Measurements from ENCODE around the gene PLCXD1. TPM values are rescaled to one million over a fixed set of nuclear protein-coding genes. Genes with fewer than 3 reads are reported as not detected.
A peak's percentile ranks its signal among the peaks of the same experiment; 100 is the strongest.
"Not testable (repeated sequence)": the region's sequence is repeated elsewhere in the genome, so short reads cannot be mapped to it uniquely, and the experiment has no call there.

PLCXD1 gene, protein sequence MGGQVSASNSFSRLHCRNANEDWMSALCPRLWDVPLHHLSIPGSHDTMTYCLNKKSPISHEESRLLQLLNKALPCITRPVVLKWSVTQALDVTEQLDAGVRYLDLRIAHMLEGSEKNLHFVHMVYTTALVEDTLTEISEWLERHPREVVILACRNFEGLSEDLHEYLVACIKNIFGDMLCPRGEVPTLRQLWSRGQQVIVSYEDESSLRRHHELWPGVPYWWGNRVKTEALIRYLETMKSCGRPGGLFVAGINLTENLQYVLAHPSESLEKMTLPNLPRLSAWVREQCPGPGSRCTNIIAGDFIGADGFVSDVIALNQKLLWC
- 49.4 and 69.5 TPM in 2 replicates for total RNA-seq (2014; rRNA removed; shearing (Covaris generic); ENCODE audit: low replicate concordance)

- DNase-seq: peak; percentile 90
Measured at GRCh38 chrX:281166-281999, at the start of gene PLCXD1. Gene PLCXD1, plus strand, starts transcription at chrX:281381. Its CDS starts 2,807 bp downstream, at chrX:284188.

GRCh38 chrX:231637-232277 is 49.4 kb upstream of the PLCXD1 start:
- not testable (repeated sequence) for H3K4me3 ChIP-seq (ENCODE audit: low read length); H3K9ac ChIP-seq (ENCODE audit: low read length); H3K36me3 ChIP-seq (ENCODE audit: insufficient read depth, low read length); H3K79me2 ChIP-seq (ENCODE audit: low read length); H2AFZ ChIP-seq (ENCODE audit: low read length); H3K4me2 ChIP-seq (ENCODE audit: low read depth, low read length, poor library complexity, severe bottlenecking); H3K9me2 ChIP-seq (replicated peaks; ENCODE audit: insufficient read depth, low read length); H3K27ac ChIP-seq (ENCODE audit: low read length); DNase-seq; H3K9me3 ChIP-seq (ENCODE audit: low read length); H4K20me1 ChIP-seq (ENCODE audit: insufficient read depth, low read depth, low read length); H3K4me1 ChIP-seq (ENCODE audit: low read length); H3K27me3 ChIP-seq (ENCODE audit: low read length)

More at GRCh38 chrX:281166-281999, at the start of gene PLCXD1:
- H4K20me1 ChIP-seq (ENCODE audit: insufficient read depth, low read depth, low read length): peaks cover 3% of the 10 kb centered on the region; the same call in 1 of the 2 replicates
- H3K9me3 ChIP-seq (ENCODE audit: low read length): no peaks in the 10 kb centered on the region
- peaks cover 24% of the 10 kb centered on the region for H3K36me3 ChIP-seq (ENCODE audit: insufficient read depth, low read length)
- H3K4me2 ChIP-seq (ENCODE audit: low read depth, low read length, poor library complexity, severe bottlenecking): peak within 1 kb of the TSS; percentile 96
- H3K4me1 ChIP-seq (ENCODE audit: low read length): peaks cover 32% of the 10 kb centered on the region
- H3K4me3 ChIP-seq (ENCODE audit: low read length): peak within 1 kb of the TSS; percentile 96
- H3K27ac ChIP-seq (ENCODE audit: low read length): peak within 1 kb of the TSS; percentile 97
- no peaks in the 10 kb centered on the region for H3K27me3 ChIP-seq (ENCODE audit: low read length)
- H3K9me2 ChIP-seq (replicated peaks; ENCODE audit: insufficient read depth, low read length): no peaks in the 10 kb centered on the region
- peaks cover 36% of the 10 kb centered on the region for H3K79me2 ChIP-seq (ENCODE audit: low read length)
- peak within 1 kb of the TSS; percentile 97 for H3K9ac ChIP-seq (ENCODE audit: low read length)
- H2AFZ ChIP-seq (ENCODE audit: low read length): 0 out of 2 replicates have a peak within 1 kb of the TSS, but pooled peaks have one; percentile 62

DNA sequence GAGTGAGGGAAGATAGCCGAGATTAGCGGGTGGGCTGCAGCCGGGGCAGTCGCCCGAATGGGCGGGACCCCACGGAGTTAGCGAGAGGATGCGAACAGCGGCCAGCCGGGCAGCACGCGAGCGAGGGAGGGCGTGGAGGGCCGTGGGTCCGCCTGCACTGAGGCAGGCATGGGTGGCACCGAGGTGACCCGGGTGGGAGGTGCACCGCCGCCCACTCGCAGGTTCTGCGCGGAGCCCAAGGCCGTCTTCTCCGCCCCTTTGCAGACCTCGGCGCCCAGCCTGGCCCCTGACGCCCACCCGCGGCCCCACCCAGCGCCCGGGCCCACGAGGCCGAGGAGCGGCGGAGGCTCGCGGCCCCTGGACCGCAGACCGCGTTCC is 48.9 kb upstream of the PLCXD1 start:
- not testable (repeated sequence) for H3K4me2 ChIP-seq (ENCODE audit: low read depth, low read length, poor library complexity, severe bottlenecking); H3K79me2 ChIP-seq (ENCODE audit: low read length); H3K4me3 ChIP-seq (ENCODE audit: low read length); H3K9me3 ChIP-seq (ENCODE audit: low read length); H3K27ac ChIP-seq (ENCODE audit: low read length); H3K36me3 ChIP-seq (ENCODE audit: insufficient read depth, low read length); DNase-seq; H4K20me1 ChIP-seq (ENCODE audit: insufficient read depth, low read depth, low read length); H3K4me1 ChIP-seq (ENCODE audit: low read length); H3K27me3 ChIP-seq (ENCODE audit: low read length); H2AFZ ChIP-seq (ENCODE audit: low read length); H3K9ac ChIP-seq (ENCODE audit: low read length); H3K9me2 ChIP-seq (replicated peaks; ENCODE audit: insufficient read depth, low read length)

DNA sequence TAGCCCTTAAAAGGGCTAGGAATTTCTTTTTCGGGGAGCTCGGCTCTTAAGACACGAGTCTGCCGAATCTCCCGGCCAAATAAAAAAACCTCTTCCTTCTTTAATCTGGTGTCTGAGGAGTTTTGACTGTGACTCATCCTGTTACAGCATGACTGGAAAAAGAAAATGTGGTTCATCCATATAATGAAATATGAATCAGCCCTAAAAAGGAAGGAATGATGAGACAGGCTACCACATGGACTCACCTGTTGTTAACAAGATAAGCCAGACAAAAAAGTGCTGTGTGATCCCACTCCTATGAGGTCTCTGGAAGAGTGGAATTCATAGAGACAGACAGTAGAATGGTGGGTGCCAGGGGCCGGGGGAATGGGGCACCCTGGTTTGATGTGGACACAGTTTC is 45.0 kb upstream of the PLCXD1 start:
- not testable (repeated sequence) for H3K27me3 ChIP-seq (ENCODE audit: low read length); H3K79me2 ChIP-seq (ENCODE audit: low read length); H3K9me3 ChIP-seq (ENCODE audit: low read length); H2AFZ ChIP-seq (ENCODE audit: low read length); H3K9me2 ChIP-seq (replicated peaks; ENCODE audit: insufficient read depth, low read length); H4K20me1 ChIP-seq (ENCODE audit: insufficient read depth, low read depth, low read length); H3K4me3 ChIP-seq (ENCODE audit: low read length); H3K9ac ChIP-seq (ENCODE audit: low read length); H3K36me3 ChIP-seq (ENCODE audit: insufficient read depth, low read length); H3K4me1 ChIP-seq (ENCODE audit: low read length); DNase-seq; H3K4me2 ChIP-seq (ENCODE audit: low read depth, low read length, poor library complexity, severe bottlenecking); H3K27ac ChIP-seq (ENCODE audit: low read length)

DNA sequence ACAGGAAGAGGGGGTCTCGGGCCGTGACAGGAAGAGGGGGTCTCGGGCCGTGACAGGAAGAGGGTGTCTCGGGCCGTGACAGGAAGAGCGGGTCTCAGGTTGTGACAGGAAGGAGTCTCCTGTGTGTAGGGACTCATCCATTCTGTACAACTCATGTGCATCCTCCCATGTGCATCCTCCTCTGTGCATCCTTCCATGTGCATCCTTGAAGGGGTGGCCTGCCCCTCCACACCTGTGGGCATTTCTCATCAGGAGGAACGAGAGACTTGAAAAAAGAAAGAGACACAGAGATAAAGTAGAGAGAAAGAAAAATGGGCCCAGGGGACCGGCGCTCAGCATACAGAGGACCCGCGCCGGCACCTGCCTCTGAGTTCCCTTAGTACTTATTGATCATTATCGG is 30.2 kb upstream of the PLCXD1 start:
- H3K4me2 ChIP-seq (ENCODE audit: low read depth, low read length, poor library complexity, severe bottlenecking): peak overlapping the region; percentile 48
- H3K27me3 ChIP-seq (ENCODE audit: low read length): no peaks in the 10 kb centered on the region
- no peaks in the 10 kb centered on the region for H3K9me3 ChIP-seq (ENCODE audit: low read length)
- H3K36me3 ChIP-seq (ENCODE audit: insufficient read depth, low read length): no peaks in the 10 kb centered on the region
- peak overlapping the region; percentile 46 for H3K4me3 ChIP-seq (ENCODE audit: low read length)
- peak overlapping the region; percentile 85; the same call in 1 of the 2 replicates for H2AFZ ChIP-seq (ENCODE audit: low read length)
- no peaks in the 10 kb centered on the region for H3K9me2 ChIP-seq (replicated peaks; ENCODE audit: insufficient read depth, low read length)
- no peak overlapping the region for H3K27ac ChIP-seq (ENCODE audit: low read length)
- H3K9ac ChIP-seq (ENCODE audit: low read length): peak overlapping the region; percentile 34; the same call in 1 of the 2 replicates
- no peaks in the 10 kb centered on the region for H3K79me2 ChIP-seq (ENCODE audit: low read length)
- H4K20me1 ChIP-seq (ENCODE audit: insufficient read depth, low read depth, low read length): no peaks in the 10 kb centered on the region
- peaks cover 8% of the 10 kb centered on the region for H3K4me1 ChIP-seq (ENCODE audit: low read length)
- peak; percentile 43 for DNase-seq

- not testable (repeated sequence) for DNase-seq; H3K4me1 ChIP-seq (ENCODE audit: low read length); H3K27ac ChIP-seq (ENCODE audit: low read length); H4K20me1 ChIP-seq (ENCODE audit: insufficient read depth, low read depth, low read length); H3K9me3 ChIP-seq (ENCODE audit: low read length); H3K79me2 ChIP-seq (ENCODE audit: low read length); H3K36me3 ChIP-seq (ENCODE audit: insufficient read depth, low read length); H3K9me2 ChIP-seq (replicated peaks; ENCODE audit: insufficient read depth, low read length); H3K27me3 ChIP-seq (ENCODE audit: low read length)
- peak overlapping the region; percentile 34; the same call in 1 of the 2 replicates for H3K9ac ChIP-seq (ENCODE audit: low read length)
- peak overlapping the region; percentile 46 for H3K4me3 ChIP-seq (ENCODE audit: low read length)
- peak overlapping the region; percentile 48 for H3K4me2 ChIP-seq (ENCODE audit: low read depth, low read length, poor library complexity, severe bottlenecking)
- H2AFZ ChIP-seq (ENCODE audit: low read length): peak overlapping the region; percentile 85; the same call in 1 of the 2 replicates
Measured at GRCh38 chrX:251396-252243, 29.6 kb upstream of the PLCXD1 start.

- no peak for DNase-seq
- Histone ChIP-seq H3K9ac (ENCODE audit: low read length) (no peak overlapping the region), H3K27ac (ENCODE audit: low read length) (no peak overlapping the region), H3K36me3 (ENCODE audit: insufficient read depth, low read length) (no peaks in the 10 kb centered on the region), H3K4me1 (ENCODE audit: low read length) (peaks cover 8% of the 10 kb centered on the region), H2AFZ (ENCODE audit: low read length) (no peak overlapping the region), H3K79me2 (ENCODE audit: low read length) (no peaks in the 10 kb centered on the region), H3K4me3 (ENCODE audit: low read length) (no peak overlapping the region), H3K4me2 (ENCODE audit: low read depth, low read length, poor library complexity, severe bottlenecking) (no peak overlapping the region), H3K9me3 (ENCODE audit: low read length) (no peaks in the 10 kb centered on the region), H4K20me1 (ENCODE audit: insufficient read depth, low read depth, low read length) (no peaks in the 10 kb centered on the region), H3K27me3 (ENCODE audit: low read length) (no peaks in the 10 kb centered on the region), H3K9me2 (replicated peaks; ENCODE audit: insufficient read depth, low read length) (no peaks in the 10 kb centered on the region)
Measured at GRCh38 chrX:252244-252956, 28.8 kb upstream of the PLCXD1 start.

Measured in Karpas-422 (cell line).